ENCODE results near the gene CDK5RAP1.

CDK5RAP1 gene

DNA sequence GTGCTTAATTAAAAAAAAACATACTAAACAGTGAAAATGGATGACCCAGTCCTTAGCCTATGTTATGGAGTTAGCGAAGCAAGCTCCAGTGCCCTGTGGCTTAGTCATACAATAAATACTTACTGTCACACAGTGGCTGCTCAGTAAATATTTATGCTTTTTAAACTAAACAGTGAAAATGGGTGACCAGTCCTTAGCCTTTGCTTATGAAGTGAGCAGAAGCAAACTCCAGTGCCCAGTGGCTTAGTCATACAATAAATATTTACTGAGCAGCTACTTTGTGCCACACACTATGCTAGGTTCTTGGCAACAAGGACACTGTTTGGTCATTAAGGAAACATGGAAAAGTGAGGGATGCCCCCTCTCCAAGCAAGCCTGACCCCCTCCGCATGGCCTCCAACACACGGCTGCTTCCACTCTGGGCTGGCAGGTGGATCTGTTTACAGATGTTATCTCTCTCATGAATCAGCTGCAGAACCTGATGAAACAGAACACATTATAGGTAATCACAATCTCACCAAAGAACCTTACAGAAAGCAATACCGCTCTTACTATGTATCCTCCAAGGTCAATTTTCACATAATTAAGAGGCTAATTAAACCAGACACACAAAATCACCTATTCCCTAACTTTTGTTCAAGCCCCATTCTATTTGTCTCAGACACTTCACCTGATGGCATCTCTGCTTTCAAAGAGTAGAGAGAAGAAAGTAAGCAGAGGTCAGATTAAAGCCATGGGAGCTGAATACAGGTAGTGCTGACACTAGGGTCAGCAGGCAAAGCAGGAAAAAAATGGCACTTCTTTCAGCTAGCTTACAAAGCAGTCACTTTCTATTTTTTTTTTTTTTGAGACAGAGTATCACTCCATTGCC, 27.3 kb downstream of the CDK5RAP1 start:
- DNase-seq: no peak

- no peak for DNase-seq
Observed at GRCh38 chr20:33372993-33373441, 28.3 kb downstream of the CDK5RAP1 start.

DNA sequence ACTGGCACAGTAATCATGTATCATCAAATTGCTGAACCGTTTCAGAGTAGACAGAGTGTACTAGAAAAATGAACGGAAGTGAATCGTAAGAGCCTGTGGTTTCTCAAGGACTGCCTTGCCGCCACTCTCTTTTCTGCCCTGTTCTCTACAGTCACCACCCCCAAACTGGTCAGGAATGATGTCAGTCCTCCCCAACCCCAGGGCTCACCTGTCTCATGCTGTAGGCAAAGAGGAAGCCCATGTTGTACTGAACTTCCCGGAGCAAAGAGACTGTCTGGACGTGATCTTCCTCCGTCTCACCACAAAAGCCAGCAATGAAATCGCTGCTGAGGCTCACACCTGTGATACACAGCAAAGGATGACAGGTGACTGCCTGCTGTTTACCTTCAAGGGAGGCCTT, 31.0 kb downstream of the CDK5RAP1 start:
- no peak for DNase-seq

- DNase-seq: no peak
Observed at GRCh38 chr20:33362898-33363297, 38.4 kb downstream of the CDK5RAP1 start.

DNA sequence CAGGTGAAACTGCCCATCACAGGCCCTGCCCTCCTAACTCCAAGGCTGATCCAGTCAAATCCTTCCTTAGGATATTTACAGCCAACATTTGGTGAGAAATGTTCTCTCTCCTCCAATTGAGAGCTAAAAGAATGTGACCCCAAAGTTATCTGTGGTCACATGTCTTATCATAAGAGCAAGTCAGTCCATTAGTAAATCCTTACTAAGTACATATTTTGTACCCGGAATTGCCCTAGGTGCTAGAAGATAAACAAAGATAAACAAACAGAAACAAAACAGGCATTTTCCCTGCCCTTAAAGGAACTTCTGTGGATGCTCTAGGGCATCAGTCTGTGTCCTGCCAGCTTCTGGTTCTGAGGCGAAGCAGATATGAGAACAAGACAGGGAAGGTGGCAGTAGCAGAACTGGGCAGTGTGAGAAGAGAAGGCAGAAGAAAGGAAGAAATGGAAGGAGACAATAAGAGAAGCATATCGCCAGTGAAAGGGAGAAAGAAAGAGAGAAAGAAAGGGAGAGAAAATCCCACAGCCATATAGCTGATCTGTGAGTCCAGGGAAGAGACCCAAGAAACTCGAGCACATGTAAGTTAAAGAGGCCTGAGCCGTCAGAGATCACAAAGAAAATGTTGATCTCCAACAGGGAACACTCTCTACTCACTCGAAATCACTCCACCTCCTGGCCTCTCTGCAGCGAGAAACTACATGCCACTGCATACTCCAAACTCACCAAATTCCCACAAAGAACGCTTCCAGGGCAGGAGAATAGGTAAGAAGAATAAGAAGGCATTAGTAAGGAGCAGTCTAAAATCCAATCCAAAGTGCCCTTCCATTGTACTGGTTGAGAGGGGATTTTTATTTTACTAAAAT, 41.7 kb downstream of the CDK5RAP1 start:
- DNase-seq: no peak

- DNase-seq: no peak
Observed at GRCh38 chr20:33353013-33353402, 48.3 kb downstream of the CDK5RAP1 start.

GRCh38 chr20:33352258-33353012, 48.9 kb downstream of the CDK5RAP1 start:
- no peak for DNase-seq

GRCh38 chr20:33351696-33352095, 49.6 kb downstream of the CDK5RAP1 start:
- DNase-seq: no peak

GRCh38 chr20:33349493-33349892, 51.8 kb downstream of the CDK5RAP1 start:
- no peak for DNase-seq

DNA sequence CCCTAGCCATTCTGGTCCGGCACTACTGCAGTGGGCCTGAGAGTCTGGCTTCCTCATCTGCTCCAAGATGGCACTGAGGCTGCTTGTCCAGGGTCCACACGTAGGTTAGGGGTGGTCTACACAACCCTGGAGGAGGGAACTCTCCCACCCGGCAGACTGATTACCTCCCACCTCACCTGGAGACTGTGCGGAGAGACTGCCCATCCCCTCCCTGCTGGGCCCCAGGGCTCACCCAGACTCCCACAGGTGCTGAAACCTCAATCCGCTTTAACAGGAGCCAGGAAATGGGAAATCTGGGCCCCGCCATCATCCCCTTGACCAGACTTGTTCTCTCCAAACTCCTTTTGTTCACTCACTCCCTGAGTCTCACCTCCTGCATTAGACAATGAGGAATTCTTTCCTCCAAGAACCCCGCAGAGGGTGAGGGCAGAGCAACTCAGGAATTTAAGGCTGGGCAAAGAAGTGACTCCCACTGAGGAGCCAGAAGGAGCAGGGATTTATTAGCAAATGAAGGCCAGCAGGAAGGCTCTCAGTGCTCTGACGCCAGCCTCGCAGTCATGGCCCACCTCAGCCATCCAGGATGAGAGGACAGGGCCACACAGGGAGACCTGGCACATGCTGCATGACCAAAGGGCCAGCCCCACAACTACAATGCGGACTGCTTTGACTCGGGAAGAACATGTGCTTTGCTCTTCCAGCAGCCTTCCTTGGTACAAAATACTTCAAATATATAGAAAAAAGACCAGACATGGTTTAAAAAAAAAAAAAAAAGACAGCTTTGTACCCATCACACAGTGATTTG, 53.0 kb downstream of the CDK5RAP1 start:
- DNase-seq: no peak

DNA sequence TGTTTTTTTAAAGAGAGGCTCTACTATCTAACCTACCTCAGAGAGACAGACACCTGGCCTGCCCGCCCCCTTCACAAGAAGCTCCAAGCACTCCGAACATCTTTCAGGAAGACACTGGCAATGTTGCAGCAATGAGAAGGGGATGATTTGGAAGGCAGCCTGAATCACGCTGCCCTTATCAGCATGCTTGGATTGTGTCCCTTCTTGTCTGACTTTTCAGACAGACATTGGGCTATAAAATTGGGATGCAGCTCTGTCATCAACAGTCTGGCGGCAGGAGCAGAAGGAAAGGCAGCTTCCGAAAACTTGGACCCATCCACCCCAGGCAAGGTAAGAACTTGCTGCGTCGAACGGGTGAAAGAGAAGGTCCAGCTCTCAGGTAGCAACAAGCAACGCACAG, 56.0 kb downstream of the CDK5RAP1 start:
- DNase-seq: no peak

- no peak for DNase-seq
Observed at GRCh38 chr20:33343521-33343920, 57.8 kb downstream of the CDK5RAP1 start.

- no peak for DNase-seq
Observed at GRCh38 chr20:33339515-33340058, 61.7 kb downstream of the CDK5RAP1 start.

DNA sequence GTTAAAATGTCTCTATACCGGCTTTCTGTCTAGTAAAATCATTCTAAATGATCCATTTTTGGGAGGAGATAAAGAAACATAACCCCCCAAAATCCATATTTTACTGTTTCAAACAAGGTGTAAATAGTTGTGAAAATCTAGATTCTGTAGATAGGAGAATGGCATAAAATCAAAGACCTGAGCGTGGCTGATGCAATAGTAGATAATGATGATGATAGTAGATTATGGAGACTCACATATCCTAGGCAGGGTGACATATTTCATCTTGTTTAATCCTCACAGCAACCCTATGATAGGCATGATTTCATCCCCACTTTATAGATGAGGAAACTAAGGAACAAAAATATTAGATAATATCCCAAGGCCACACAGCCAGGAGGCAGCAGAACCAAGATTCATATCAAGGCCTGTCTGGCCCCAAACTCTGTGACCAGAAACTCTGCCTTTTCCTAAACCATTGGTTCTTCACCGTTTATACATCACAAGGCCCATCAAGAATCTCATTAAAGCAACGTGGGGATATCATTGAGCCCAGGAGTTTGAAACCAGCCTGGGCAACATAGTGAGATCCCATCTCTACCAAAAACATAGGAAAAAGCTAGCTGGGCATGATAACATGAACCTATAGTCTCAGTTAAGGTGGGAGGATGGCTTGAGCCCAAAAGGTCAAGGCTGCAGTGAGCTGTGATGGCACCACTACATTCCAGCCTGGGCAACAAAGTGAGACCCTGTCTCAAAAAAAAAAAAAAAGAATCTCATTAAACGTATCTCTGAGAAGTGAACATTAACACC, 62.7 kb downstream of the CDK5RAP1 start:
- DNase-seq: no peak

GRCh38 chr20:33337531-33338165, 63.7 kb downstream of the CDK5RAP1 start:
- DNase-seq: no peak

DNA sequence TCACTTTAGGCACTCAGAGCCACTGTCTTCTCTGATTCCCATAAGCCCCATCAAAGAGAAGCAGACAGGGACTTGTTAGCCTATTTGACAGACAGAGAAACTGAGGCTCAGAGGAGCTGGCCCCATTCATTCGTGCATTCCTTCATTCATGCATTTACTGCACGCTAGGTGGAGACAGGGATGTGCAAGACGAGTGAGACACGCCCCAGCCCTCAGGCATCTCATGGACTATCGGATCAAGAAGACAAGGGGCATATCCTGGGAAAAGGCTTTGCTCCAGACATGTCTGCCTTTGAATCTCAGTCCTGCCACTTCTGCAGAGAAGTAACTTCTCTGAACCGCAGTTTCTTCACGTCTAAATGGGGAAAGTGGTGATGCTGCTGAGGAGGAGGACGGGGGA, 64.2 kb downstream of the CDK5RAP1 start:
- no peak for DNase-seq

DNA sequence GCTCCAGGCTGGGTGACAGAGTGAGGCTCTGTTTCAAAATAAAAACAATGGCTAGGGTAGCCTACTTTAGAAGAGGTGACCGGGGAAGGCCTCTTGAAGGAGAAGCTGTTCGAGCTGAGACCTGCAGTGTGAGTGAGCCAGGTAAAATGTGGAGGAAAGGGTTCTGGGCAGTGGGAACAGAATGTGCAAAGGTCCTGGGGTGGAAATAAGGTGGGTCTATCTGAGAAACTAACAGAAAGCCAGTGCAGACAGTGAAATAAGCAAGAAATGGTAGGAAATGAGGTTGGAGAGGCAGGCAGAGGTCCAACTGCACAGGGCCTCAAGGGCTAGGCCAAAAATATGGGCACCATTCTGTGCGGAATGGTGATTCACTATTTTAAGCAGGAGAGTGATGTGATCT, 64.9 kb downstream of the CDK5RAP1 start:
- no peak for DNase-seq

GRCh38 chr20:33334111-33334510, 67.2 kb downstream of the CDK5RAP1 start:
- DNase-seq: no peak

GRCh38 chr20:33333616-33334015, 67.7 kb downstream of the CDK5RAP1 start:
- no peak for DNase-seq

DNA sequence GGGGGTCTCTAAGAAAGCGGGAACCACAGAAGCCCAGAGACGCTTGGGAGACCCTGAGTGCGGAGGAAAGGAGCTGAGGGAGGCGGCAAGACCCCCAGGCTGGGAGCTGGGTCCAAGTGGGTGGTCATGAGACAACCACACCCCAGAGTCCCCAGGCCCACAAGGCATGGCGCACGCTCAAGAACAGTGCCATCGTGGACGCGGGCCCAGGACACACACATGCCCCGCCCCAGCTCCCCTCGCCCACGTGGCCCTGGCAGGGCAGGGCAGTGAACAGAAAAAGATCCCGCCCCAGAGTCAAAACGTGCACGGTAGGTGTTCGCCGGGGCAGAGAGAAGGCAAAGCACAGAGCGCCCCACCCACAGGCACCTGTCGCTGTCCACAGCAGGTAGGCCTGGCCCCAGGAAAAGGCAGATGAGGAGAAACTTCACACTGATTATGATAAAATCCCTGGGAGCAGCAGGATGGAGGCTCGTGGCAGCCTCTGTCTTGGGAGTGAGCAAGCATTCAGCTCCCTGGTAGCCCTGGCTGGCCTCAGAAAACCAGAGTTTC, 68.3 kb downstream of the CDK5RAP1 start:
- no peak for DNase-seq

Data from NCI-H345 (cell line).